Mesenchymal stem cell (in vitro differentiated cells and primary cell): ENCODE results near the gene CCDC78.

Experiments
- DNase-seq: peaks from one replicate; pipeline ENCODE4 v3.0.0-alpha.2; 2013
- H2AFZ ChIP-seq: one replicate; pipeline ENCODE4 v1.6.1; 2013; ENCODE audit warnings: low read depth, mild to moderate bottlenecking, control low read depth, inconsistent platforms, low read length, moderate library complexity
- H2AK5ac ChIP-seq: 2 replicates; pipeline ENCODE4 v1.6.1; 2013; ENCODE audit warnings: low read length, moderate library complexity, mild to moderate bottlenecking, inconsistent platforms; ENCODE audit not compliant: severe bottlenecking
- H2BK120ac ChIP-seq: one replicate; pipeline ENCODE4 v1.6.1; 2013; ENCODE audit warnings: low read depth, mild to moderate bottlenecking, inconsistent platforms, low read length, moderate library complexity
- H2BK12ac ChIP-seq, 2 experiments: one replicate each; pipeline ENCODE4 v1.6.1; 2013; ENCODE audit warnings: inconsistent platforms in 2 of 2, low read length in 2 of 2, mild to moderate bottlenecking in 2 of 2, moderate library complexity in 2 of 2, control low read depth in 1 of 2
- H2BK15ac ChIP-seq: one replicate; pipeline ENCODE4 v1.6.1; 2013; ENCODE audit warnings: mild to moderate bottlenecking, low read depth, inconsistent platforms; ENCODE audit not compliant: poor library complexity, severe bottlenecking
- H2BK5ac ChIP-seq: 2 replicates; pipeline ENCODE4 v1.6.1; 2013; ENCODE audit warnings: low read depth, mild to moderate bottlenecking, low read length, control low read depth, inconsistent platforms; ENCODE audit not compliant: poor library complexity, severe bottlenecking
- H3K14ac ChIP-seq, 2 experiments: one replicate each; pipeline ENCODE4 v1.6.1; 2013; ENCODE audit warnings: inconsistent platforms in 2 of 2, low read length in 2 of 2, control low read depth in 1 of 2, mild to moderate bottlenecking in 1 of 2, moderate library complexity in 1 of 2
- H3K18ac ChIP-seq, 2 experiments: one replicate each; pipeline ENCODE4 v1.6.1; 2013; ENCODE audit warnings: inconsistent platforms in 2 of 2, low read length in 2 of 2, control low read depth in 1 of 2, low read depth in 1 of 2, mild to moderate bottlenecking in 1 of 2
- H3K23ac ChIP-seq, 2 experiments: one replicate each; pipeline ENCODE4 v1.6.1; 2013; ENCODE audit warnings: inconsistent platforms in 2 of 2, low read length in 2 of 2, mild to moderate bottlenecking in 2 of 2, moderate library complexity in 2 of 2, control low read depth in 1 of 2
- H3K27ac ChIP-seq: 2 replicates; pipeline ENCODE4 v1.5.1; 2013; ENCODE audit warnings: mild to moderate bottlenecking, moderate library complexity, low read length, control low read depth, inconsistent platforms; ENCODE audit not compliant: poor library complexity, severe bottlenecking
- H3K27me3 ChIP-seq, 2 experiments: 2 replicates each; pipeline versions ENCODE4 v1.6.1 to v1.7.0; 2013; ENCODE audit warnings: low read length in 2 of 2, mild to moderate bottlenecking in 2 of 2, moderate library complexity in 2 of 2, control low read depth in 1 of 2, inconsistent platforms in 1 of 2; ENCODE audit not compliant: control insufficient read depth in 1 of 2, insufficient read depth in 1 of 2
- H3K36me3 ChIP-seq, 2 experiments: 2 replicates each; pipeline versions ENCODE4 v1.6.1 to v1.7.0; 2013; ENCODE audit warnings: low read length in 2 of 2, control low read depth in 1 of 2, inconsistent platforms in 1 of 2, low read depth in 1 of 2, mild to moderate bottlenecking in 1 of 2; ENCODE audit not compliant: insufficient read depth in 2 of 2, control insufficient read depth in 1 of 2
- H3K4ac ChIP-seq, 2 experiments: one replicate each; pipeline ENCODE4 v1.6.1; 2013; ENCODE audit warnings: inconsistent platforms in 2 of 2, low read length in 2 of 2, mild to moderate bottlenecking in 2 of 2, moderate library complexity in 2 of 2, control low read depth in 1 of 2, low read depth in 1 of 2
- H3K4me1 ChIP-seq: 2 replicates; pipeline ENCODE4 v1.6.1; 2013; ENCODE audit warnings: low read depth, low read length, control low read depth; ENCODE audit not compliant: control insufficient read depth, insufficient read depth
- H3K4me2 ChIP-seq: 2 replicates; pipeline ENCODE4 v1.6.1; 2013; ENCODE audit warnings: low read length, mild to moderate bottlenecking, inconsistent platforms; ENCODE audit not compliant: poor library complexity, severe bottlenecking
- H3K4me3 ChIP-seq, 2 experiments: 2 replicates each; pipeline versions ENCODE4 v1.5.1 to v1.7.0; 2013; ENCODE audit warnings: low read length in 2 of 2, mild to moderate bottlenecking in 2 of 2, control low read depth in 1 of 2, low read depth in 1 of 2; ENCODE audit not compliant: insufficient read depth in 1 of 2
- H3K79me1 ChIP-seq: replicated peaks from 2 replicates; pipeline ENCODE4 v1.6.1; 2013; ENCODE audit warnings: mild to moderate bottlenecking, control low read depth, low read length, inconsistent platforms; ENCODE audit not compliant: poor library complexity, severe bottlenecking
- H3K9ac ChIP-seq: 2 replicates; pipeline ENCODE4 v1.7.0; 2013; ENCODE audit warnings: mild to moderate bottlenecking, low read length, moderate library complexity
- H3K9me3 ChIP-seq: 2 replicates; pipeline ENCODE4 v1.7.0; 2013; ENCODE audit warnings: mild to moderate bottlenecking, low read length; ENCODE audit not compliant: control insufficient read depth
- H4K8ac ChIP-seq: one replicate; pipeline ENCODE4 v1.6.1; 2013; ENCODE audit warnings: inconsistent platforms, mild to moderate bottlenecking, low read length, moderate library complexity
- H4K91ac ChIP-seq: one replicate; pipeline ENCODE4 v1.6.1; 2013; ENCODE audit warnings: mild to moderate bottlenecking, low read length, inconsistent platforms
- WGBS: methylation state at CpG from one replicate; pipeline ENCODE4 v1.1.7; 2013; ENCODE audit warnings: mixed read lengths; 5-methylcytosine and 5-hydroxymethylcytosine counted together

Gene CCDC78

DNA sequence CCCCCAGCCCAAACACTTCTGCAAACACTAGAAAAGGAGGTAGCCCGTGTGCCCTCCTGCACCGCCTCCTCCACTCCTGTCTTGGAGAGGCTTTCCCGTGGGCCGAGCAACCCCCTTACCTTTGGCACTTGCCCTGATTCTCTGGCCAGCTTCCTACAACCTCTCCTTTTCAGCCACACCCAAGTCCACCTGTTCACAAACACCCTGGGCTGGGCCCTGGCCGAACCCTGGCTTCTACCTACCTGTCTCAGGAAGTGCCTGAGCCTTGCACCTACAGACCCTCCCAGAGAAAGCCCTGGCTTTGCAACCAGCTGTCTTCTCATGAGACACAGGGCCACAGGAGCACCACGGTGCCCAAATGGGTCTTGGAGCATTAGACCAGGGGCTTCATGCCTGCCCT lies 7.3 kb downstream of the CCDC78 start:
- Histone ChIP-seq H4K8ac (no peak overlapping the region), H2BK120ac (no peak overlapping the region), H3K4me1 (peaks cover 62% of the 10 kb centered on the region), H3K36me3 (peaks cover 0 to 45% of the 10 kb centered on the region in 2 experiments), H3K9me3 (no peaks in the 10 kb centered on the region), H3K27me3 (no peaks in the 10 kb centered on the region), H3K4me2 (no peak overlapping the region), H3K9ac (no peak overlapping the region), H3K27ac (no peak overlapping the region), H3K14ac (no peak overlapping the region), H3K23ac (no peak overlapping the region), H2BK5ac (no peak overlapping the region), H2AK5ac (no peak overlapping the region), H3K4ac (no peak overlapping the region), H4K91ac (peak overlapping the region; percentile 18), H3K79me1 (peaks cover 32% of the 10 kb centered on the region), H2AFZ (no peak overlapping the region), H2BK15ac (no peak overlapping the region), H3K18ac (no peak overlapping the region), H3K4me3 (no peak overlapping the region), H2BK12ac (no peak overlapping the region)
- no peak for DNase-seq
- WGBS, result 96% methylated on average over 6 of the region's 6 CpGs

- no peak overlapping the region for H2AK5ac ChIP-seq
- DNase-seq, result no peak
- no peak overlapping the region for H4K8ac ChIP-seq
- H3K79me1 ChIP-seq, result peaks cover 32% of the 10 kb centered on the region
- H3K4me2 ChIP-seq, result no peak overlapping the region
- no peak overlapping the region for H2BK5ac ChIP-seq
- H2BK12ac ChIP-seq, result no peak overlapping the region
- H3K36me3 ChIP-seq, result peaks cover 0 to 41% of the 10 kb centered on the region in 2 experiments
- H3K9me3 ChIP-seq, result no peaks in the 10 kb centered on the region
- no peak overlapping the region for H2BK120ac ChIP-seq
- H3K23ac ChIP-seq, result no peak overlapping the region
- H3K14ac ChIP-seq, result no peak overlapping the region
- WGBS, result 98% methylated on average over 9 of the region's 9 CpGs
- no peaks in the 10 kb centered on the region for H3K27me3 ChIP-seq
- H4K91ac ChIP-seq, result no peak overlapping the region
- no peak overlapping the region for H3K4me3 ChIP-seq
- H3K4me1 ChIP-seq, result peaks cover 65% of the 10 kb centered on the region
- H2AFZ ChIP-seq, result no peak overlapping the region
- no peak overlapping the region for H3K27ac ChIP-seq
- H3K9ac ChIP-seq, result no peak overlapping the region
- no peak overlapping the region for H2BK15ac ChIP-seq
- H3K4ac ChIP-seq, result no peak overlapping the region
- H3K18ac ChIP-seq, result no peak overlapping the region
Observed at GRCh38 chr16:718389-718788, 7.9 kb downstream of the CCDC78 start.

DNA sequence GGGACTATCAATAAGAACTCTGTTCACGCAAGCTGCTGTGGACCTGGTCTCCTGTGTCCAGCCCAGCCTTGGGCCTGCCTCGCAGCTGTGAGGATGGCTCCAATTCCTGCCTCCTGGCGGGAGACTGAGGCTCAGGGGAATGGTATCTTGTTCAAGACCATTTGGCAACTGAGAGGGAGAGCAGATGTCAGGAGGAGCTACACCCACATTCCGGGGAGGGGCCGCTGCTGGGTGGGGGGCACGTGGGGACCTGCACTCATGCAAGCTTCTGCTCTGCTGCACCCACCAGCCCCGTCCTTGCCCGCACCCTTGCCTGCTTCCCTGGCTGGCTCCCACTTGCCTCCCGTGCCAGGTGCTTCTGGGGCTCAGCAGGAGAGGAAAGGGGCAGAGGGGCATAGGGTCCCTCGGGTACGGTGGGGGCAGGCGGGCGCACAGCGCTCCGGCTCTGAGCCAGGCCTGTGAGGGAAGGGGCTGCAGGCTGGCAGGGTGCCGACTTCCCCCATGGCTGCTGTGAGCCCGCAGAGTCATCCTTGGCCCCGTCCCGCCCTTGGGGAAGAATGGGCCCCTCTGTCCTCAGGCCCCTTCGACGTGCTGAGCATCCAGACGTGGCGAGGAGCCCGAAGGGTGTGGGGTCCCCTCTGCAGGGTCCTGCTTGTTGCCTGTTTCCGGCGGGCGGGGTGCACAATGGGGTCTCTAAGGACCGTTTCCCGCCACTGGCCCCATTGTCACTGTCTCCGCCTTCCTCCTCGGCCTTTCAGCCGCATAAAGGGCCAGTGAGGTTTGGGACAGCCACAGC lies 8.6 kb downstream of the CCDC78 start:
- 87% methylated on average over 32 of the region's 32 CpGs for WGBS
- H3K36me3 ChIP-seq, result peaks cover 0 to 34% of the 10 kb centered on the region in 2 experiments
- no peak overlapping the region for H4K8ac ChIP-seq
- peaks cover 32% of the 10 kb centered on the region for H3K79me1 ChIP-seq
- H3K4me2 ChIP-seq, result no peak overlapping the region
- H2AK5ac ChIP-seq, result no peak overlapping the region
- no peaks in the 10 kb centered on the region for H3K27me3 ChIP-seq
- no peak overlapping the region for H3K14ac ChIP-seq
- DNase-seq, result no peak
- no peak overlapping the region for H3K18ac ChIP-seq
- no peak overlapping the region for H3K4me3 ChIP-seq
- H4K91ac ChIP-seq, result no peak overlapping the region
- H2BK120ac ChIP-seq, result no peak overlapping the region
- H3K9me3 ChIP-seq, result no peaks in the 10 kb centered on the region
- H3K27ac ChIP-seq, result no peak overlapping the region
- H2BK15ac ChIP-seq, result no peak overlapping the region
- no peak overlapping the region for H2BK5ac ChIP-seq
- no peak overlapping the region for H2AFZ ChIP-seq
- H2BK12ac ChIP-seq, result no peak overlapping the region
- H3K4me1 ChIP-seq, result peaks cover 65% of the 10 kb centered on the region
- H3K4ac ChIP-seq, result no peak overlapping the region
- H3K9ac ChIP-seq, result no peak overlapping the region
- no peak overlapping the region for H3K23ac ChIP-seq

DNA sequence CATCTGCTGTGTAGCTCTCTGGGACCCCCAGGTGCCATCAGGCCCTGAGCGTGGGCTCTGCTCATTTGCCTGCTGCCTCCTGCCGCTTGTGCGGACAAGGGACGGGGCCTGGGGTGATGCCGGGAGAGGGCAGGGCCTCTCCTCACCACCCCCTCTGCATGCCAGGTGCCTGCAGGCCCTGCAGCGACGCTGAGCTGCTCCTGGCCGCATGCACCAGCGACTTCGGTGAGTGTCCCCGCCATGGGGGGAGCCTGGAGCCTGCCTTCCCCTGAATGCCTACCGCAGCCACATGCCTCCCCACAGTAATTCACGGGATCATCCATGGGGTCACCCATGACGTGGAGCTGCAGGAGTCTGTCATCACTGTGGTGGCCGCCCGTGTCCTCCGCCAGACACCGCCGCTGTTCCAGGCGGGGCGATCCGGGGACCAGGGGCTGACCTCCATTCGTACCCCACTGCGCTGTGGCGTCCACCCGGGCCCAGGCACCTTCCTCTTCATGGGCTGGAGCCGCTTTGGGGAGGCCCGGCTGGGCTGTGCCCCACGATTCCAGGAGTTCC lies 9.4 kb downstream of the CCDC78 start:
- H3K4ac ChIP-seq, result no peak overlapping the region
- no peak overlapping the region for H3K23ac ChIP-seq
- H3K4me3 ChIP-seq, result no peak overlapping the region
- H3K36me3 ChIP-seq, result peaks cover 0 to 26% of the 10 kb centered on the region in 2 experiments
- no peaks in the 10 kb centered on the region for H3K9me3 ChIP-seq
- no peak overlapping the region for H2AK5ac ChIP-seq
- H2BK5ac ChIP-seq, result no peak overlapping the region
- H3K79me1 ChIP-seq, result peaks cover 32% of the 10 kb centered on the region
- H3K4me2 ChIP-seq, result no peak overlapping the region
- H2BK12ac ChIP-seq, result peak overlapping the region in 1 of 2 experiments; percentile 40
- H3K14ac ChIP-seq, result peak overlapping the region in 1 of 2 experiments; percentile 11
- no peak overlapping the region for H4K8ac ChIP-seq
- peaks cover 61% of the 10 kb centered on the region for H3K4me1 ChIP-seq
- H3K18ac ChIP-seq, result no peak overlapping the region
- H2BK120ac ChIP-seq, result no peak overlapping the region
- peak overlapping the region; percentile 22 for H4K91ac ChIP-seq
- H3K9ac ChIP-seq, result no peak overlapping the region
- H3K27ac ChIP-seq, result no peak overlapping the region
- H3K27me3 ChIP-seq, result no peaks in the 10 kb centered on the region
- DNase-seq, result no peak
- 95% methylated on average over 28 of the region's 29 CpGs for WGBS
- H2BK15ac ChIP-seq, result no peak overlapping the region
- H2AFZ ChIP-seq, result no peak overlapping the region
